Measurements from ENCODE around the gene OSMR.

DNA sequence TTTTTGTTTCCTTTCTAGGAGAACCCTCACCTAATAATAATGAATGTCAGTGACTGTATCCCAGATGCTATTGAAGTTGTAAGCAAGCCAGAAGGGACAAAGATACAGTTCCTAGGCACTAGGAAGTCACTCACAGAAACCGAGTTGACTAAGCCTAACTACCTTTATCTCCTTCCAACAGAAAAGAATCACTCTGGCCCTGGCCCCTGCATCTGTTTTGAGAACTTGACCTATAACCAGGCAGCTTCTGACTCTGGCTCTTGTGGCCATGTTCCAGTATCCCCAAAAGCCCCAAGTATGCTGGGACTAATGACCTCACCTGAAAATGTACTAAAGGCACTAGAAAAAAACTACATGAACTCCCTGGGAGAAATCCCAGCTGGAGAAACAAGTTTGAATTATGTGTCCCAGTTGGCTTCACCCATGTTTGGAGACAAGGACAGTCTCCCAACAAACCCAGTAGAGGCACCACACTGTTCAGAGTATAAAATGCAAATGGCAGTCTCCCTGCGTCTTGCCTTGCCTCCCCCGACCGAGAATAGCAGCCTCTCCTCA lies 87.1 kb downstream of the OSMR start:
- TF ChIP-seq EZH2 (IDR thresholded peaks at IDR 0.05; ENCODE audit: insufficient read depth, poor library complexity, severe bottlenecking) (no peak), EZH2phosphoT487 (IDR thresholded peaks at IDR 0.05; ENCODE audit: insufficient read depth, low read depth) (no peak)

All from GM23248 (cell line).